CD4-positive, alpha-beta T cell (primary cell): ENCODE results near the gene NDEL1. TPM values are rescaled to one million over a fixed set of nuclear protein-coding genes. Genes with fewer than 3 reads are reported as not detected.

Experiments
- ATAC-seq: fragments of 200-7000 bp; cut with Tn5 transposase; one replicate; pipeline ENCODE4 v1.10.0; 2022; ENCODE audit warnings: mild to moderate bottlenecking; ENCODE audit not compliant: poor library complexity
- CTCF ChIA-PET: fragments of 350-600 bp; sonication (Branson Sonifier 250); formaldehyde crosslinking; loops from one replicate; lab custom pipeline; 2021; ENCODE audit warnings: antibody characterized with exemption, inconsistent platforms; lab: Charles Lee
- POLR2A ChIA-PET: fragments of 350-600 bp; sonication (Branson Sonifier 250); formaldehyde crosslinking; loops from one replicate; lab custom pipeline; 2021; ENCODE audit warnings: antibody characterized with exemption, inconsistent platforms; lab: Charles Lee
- DNase-seq, 14 experiments: peaks; one replicate each; pipeline ENCODE4 v3.0.0-alpha.2; 2013 to 2020; ENCODE audit warnings: mixed read lengths in 2 of 14
- H3K27ac ChIP-seq, 2 donors: one replicate each; pipeline versions ENCODE4 v1.5.1 to v1.7.0; 2013; ENCODE audit warnings: low read length in 2 of 2, low read depth in 1 of 2, mild to moderate bottlenecking in 1 of 2
- H3K27me3 ChIP-seq, 2 experiments: 1 replicate in 1 of 2; 2 replicates in 1 of 2; pipeline versions ENCODE4 v1.6.1 to v1.7.0; 2013; ENCODE audit warnings: low read length in 2 of 2, control low read depth in 1 of 2, mild to moderate bottlenecking in 1 of 2, moderate library complexity in 1 of 2; ENCODE audit not compliant: insufficient read depth in 2 of 2, control insufficient read depth in 1 of 2
- H3K36me3 ChIP-seq: one replicate; pipeline ENCODE4 v1.6.1; 2013; ENCODE audit warnings: low read length, control low read depth; ENCODE audit not compliant: insufficient read depth
- H3K4me1 ChIP-seq: one replicate; pipeline ENCODE4 v1.6.1; 2013; ENCODE audit warnings: low read length, control low read depth; ENCODE audit not compliant: insufficient read depth
- H3K4me3 ChIP-seq: one replicate; pipeline ENCODE4 v1.5.1; 2013; ENCODE audit warnings: mild to moderate bottlenecking, low read length, moderate library complexity
- H3K9me3 ChIP-seq, 2 experiments: 1 replicate in 1 of 2; 2 replicates in 1 of 2; pipeline versions ENCODE4 v1.6.1 to v1.7.0; 2013; ENCODE audit warnings: low read length in 2 of 2, mild to moderate bottlenecking in 2 of 2, control low read depth in 1 of 2, moderate library complexity in 1 of 2; ENCODE audit not compliant: control insufficient read depth in 1 of 2, insufficient read depth in 1 of 2
- H3K27ac Mint-ChIP-seq: one replicate; pipeline ENCODE4 v1.8.0; 2020; ENCODE audit warnings: mixed read lengths
- H3K27me3 Mint-ChIP-seq: one replicate; pipeline ENCODE4 v1.8.0; 2021; ENCODE audit warnings: mixed read lengths
- H3K36me3 Mint-ChIP-seq: one replicate; pipeline ENCODE4 v1.8.0; 2021; ENCODE audit warnings: low read depth, mixed read lengths
- H3K4me1 Mint-ChIP-seq: one replicate; pipeline ENCODE4 v1.8.0; 2021; ENCODE audit warnings: low read depth, mixed read lengths
- H3K4me3 Mint-ChIP-seq: one replicate; pipeline ENCODE4 v1.8.0; 2020; ENCODE audit warnings: mild to moderate bottlenecking, mixed read lengths
- H3K9me3 Mint-ChIP-seq: one replicate; pipeline ENCODE4 v1.8.0; 2020; ENCODE audit warnings: mixed read lengths
- CTCF ChIP-seq: fragments of 200-600 bp; IDR thresholded peaks from one replicate; pipeline ENCODE4 v1.8.0; 2022; ENCODE audit warnings: antibody characterized with exemption, mild to moderate bottlenecking
- intact Hi-C, 2 experiments: fragments of 100-400 bp; cut with DNase I in 1 of 2; cut with micrococcal nuclease in 1 of 2; formaldehyde crosslinking; loops; one replicate each; pipeline versions ENCODE4 v1.15.1 to v1.9.0; 2023 to 2025; cut with DNase I, micrococcal nuclease
- total RNA-seq, 174 experiments: library from RNA in 2 of 174; stranded (reverse) in 2 of 174; gene quantifications; one replicate each; pipeline ENCODE4 v1.2.3 and lab custom pipeline; 2021 to 2026

NDEL1 gene
- total RNA-seq, 2 experiments from 2014 or later: 300 to 313 TPM

- no peak overlapping the region for H3K27ac Mint-ChIP-seq
- TF ChIP-seq CTCF: no peak
- Histone ChIP-seq H3K27ac (no peak overlapping the region), H3K27me3 (no peaks in the 10 kb centered on the region), H3K9me3 (no peaks in the 10 kb centered on the region), H3K4me1 (no peaks in the 10 kb centered on the region), H3K36me3 (peaks cover 76% of the 10 kb centered on the region), H3K4me3 (no peak overlapping the region)
- peaks cover 8% of the 10 kb centered on the region for H3K4me1 Mint-ChIP-seq
- H3K4me3 Mint-ChIP-seq: no peak overlapping the region
- no peak for DNase-seq
- ChIA-PET POLR2A (no interaction called here), CTCF (no interaction called here)
- intact Hi-C loops: no loop called here
- H3K27me3 Mint-ChIP-seq: no peaks in the 10 kb centered on the region
- no peaks in the 10 kb centered on the region for H3K9me3 Mint-ChIP-seq
- peaks cover 89% of the 10 kb centered on the region for H3K36me3 Mint-ChIP-seq
- ATAC-seq: no peak
Measured at GRCh38 chr17:8468127-8468526, 32.4 kb downstream of the NDEL1 start.

GRCh38 chr17:8468980-8469379 lies 33.3 kb downstream of the NDEL1 start:
- CTCF ChIA-PET: no interaction called here
- Mint-ChIP-seq H3K4me3 (no peak overlapping the region), H3K36me3 (peaks cover 89% of the 10 kb centered on the region), H3K27ac (no peak overlapping the region), H3K4me1 (peaks cover 5% of the 10 kb centered on the region), H3K27me3 (no peaks in the 10 kb centered on the region), H3K9me3 (no peaks in the 10 kb centered on the region)
- no peak for TF ChIP-seq CTCF
- Histone ChIP-seq H3K9me3 (no peaks in the 10 kb centered on the region), H3K27me3 (no peaks in the 10 kb centered on the region), H3K36me3 (peaks cover 77% of the 10 kb centered on the region), H3K4me1 (no peaks in the 10 kb centered on the region), H3K4me3 (no peak overlapping the region), H3K27ac (no peak overlapping the region)
- no peak for ATAC-seq
- POLR2A ChIA-PET: no interaction called here
- intact Hi-C loops: no loop called here
- DNase-seq: no peak

GRCh38 chr17:8469964-8470363 lies 34.3 kb downstream of the NDEL1 start:
- H3K4me3 ChIP-seq: no peak overlapping the region
- Mint-ChIP-seq H3K36me3 (peaks cover 89% of the 10 kb centered on the region), H3K27ac (no peak overlapping the region), H3K4me3 (no peak overlapping the region), H3K27me3 (no peaks in the 10 kb centered on the region), H3K4me1 (no peaks in the 10 kb centered on the region), H3K9me3 (no peaks in the 10 kb centered on the region)
- no peak for TF ChIP-seq CTCF
- ChIA-PET POLR2A (no interaction called here), CTCF (no interaction called here)
- no peaks in the 10 kb centered on the region for H3K27me3 ChIP-seq
- ATAC-seq: no peak
- H3K27ac ChIP-seq: no peak overlapping the region
- intact Hi-C loops: no loop called here
- DNase-seq: no peak
- peaks cover 78% of the 10 kb centered on the region for H3K36me3 ChIP-seq
- no peaks in the 10 kb centered on the region for H3K4me1 ChIP-seq
- no peaks in the 10 kb centered on the region for H3K9me3 ChIP-seq
